ENCODE results near the gene CXCL8.

Gene CXCL8

DNA sequence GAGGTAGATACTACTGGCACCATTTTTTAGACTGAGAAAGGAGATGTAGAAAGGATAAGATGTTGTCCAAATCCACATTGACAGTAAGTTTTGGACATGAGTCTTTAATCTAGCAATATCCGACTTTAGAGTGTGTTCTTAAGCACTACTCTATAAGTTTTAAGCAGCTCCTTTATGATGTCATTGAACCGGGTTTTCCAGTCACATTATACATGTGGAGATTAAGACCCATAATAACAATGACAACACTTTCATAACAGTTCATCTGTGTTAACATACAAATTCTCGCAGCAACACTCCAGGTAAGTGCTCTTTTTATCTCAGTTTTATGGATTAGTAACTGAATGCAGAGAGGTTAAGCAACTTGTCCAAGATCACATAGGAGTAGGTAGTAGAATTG is 30.3 kb upstream of the CXCL8 start:
- Histone ChIP-seq H3K36me3 (replicated peaks) (no peaks in the 10 kb centered on the region), H3K27ac (no peak overlapping the region), H3K4me3 (ENCODE audit: low read depth, low read length) (no peak overlapping the region), H3K27me3 (replicated peaks) (no peaks in the 10 kb centered on the region)
- in situ Hi-C loops (cut with HindIII; ENCODE audit: low pct_ligation_motif_present, low sequenced_read_pairs) = no loop called here
- TF ChIP-seq, protein P1, sequence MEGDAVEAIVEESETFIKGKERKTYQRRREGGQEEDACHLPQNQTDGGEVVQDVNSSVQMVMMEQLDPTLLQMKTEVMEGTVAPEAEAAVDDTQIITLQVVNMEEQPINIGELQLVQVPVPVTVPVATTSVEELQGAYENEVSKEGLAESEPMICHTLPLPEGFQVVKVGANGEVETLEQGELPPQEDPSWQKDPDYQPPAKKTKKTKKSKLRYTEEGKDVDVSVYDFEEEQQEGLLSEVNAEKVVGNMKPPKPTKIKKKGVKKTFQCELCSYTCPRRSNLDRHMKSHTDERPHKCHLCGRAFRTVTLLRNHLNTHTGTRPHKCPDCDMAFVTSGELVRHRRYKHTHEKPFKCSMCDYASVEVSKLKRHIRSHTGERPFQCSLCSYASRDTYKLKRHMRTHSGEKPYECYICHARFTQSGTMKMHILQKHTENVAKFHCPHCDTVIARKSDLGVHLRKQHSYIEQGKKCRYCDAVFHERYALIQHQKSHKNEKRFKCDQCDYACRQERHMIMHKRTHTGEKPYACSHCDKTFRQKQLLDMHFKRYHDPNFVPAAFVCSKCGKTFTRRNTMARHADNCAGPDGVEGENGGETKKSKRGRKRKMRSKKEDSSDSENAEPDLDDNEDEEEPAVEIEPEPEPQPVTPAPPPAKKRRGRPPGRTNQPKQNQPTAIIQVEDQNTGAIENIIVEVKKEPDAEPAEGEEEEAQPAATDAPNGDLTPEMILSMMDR (IDR thresholded peaks at IDR 0.05; ENCODE audit: low read depth, low read length, missing control alignments) = no peak
- DNase-seq = no peak

DNA sequence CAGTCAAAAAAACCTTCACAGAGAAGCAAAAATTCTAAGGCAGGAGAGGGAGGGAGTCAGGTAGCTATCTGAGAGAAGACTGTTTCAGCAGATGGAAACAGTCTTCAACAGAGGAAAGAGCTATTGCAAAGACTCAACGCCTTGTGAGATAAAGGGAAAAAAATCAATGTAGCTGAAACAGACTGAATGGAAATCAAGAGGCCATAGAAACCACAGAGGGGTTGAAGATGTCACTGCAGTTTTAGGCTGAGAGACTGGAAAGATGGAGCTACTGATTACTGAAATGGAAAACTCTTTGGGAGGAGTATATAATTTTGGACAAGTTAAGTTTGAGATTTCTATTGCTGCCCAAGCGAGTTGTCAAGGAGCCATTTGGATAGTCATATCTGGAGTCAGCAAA is 28.4 kb upstream of the CXCL8 start:
- Histone ChIP-seq H3K27ac (no peak overlapping the region), H3K36me3 (replicated peaks) (no peaks in the 10 kb centered on the region), H3K4me3 (ENCODE audit: low read depth, low read length) (no peak overlapping the region), H3K27me3 (replicated peaks) (no peaks in the 10 kb centered on the region)
- in situ Hi-C loops (cut with HindIII; ENCODE audit: low pct_ligation_motif_present, low sequenced_read_pairs) = no loop called here
- DNase-seq = no peak
- TF ChIP-seq, protein P1 (IDR thresholded peaks at IDR 0.05; ENCODE audit: low read depth, low read length, missing control alignments) = no peak

DNA sequence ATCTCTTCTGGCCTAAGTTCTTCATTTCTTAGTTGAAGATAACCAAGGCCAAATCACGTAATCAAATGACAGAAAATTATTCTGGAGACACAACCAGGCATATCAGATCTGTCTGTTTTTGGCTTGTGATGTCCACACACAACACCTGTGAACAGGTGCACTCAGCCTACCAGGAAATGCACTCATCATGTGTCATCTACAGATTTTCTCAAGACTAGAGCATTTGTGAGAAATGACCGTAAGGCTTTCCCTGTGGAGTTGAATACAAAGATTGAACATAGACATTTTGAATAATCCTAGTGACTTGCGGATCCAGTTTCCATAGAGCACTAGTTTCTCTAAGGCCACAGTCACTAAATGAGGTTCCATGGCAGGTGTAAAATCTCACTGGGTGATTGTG is 26.7 kb upstream of the CXCL8 start:
- no peak for DNase-seq
- H3K27me3 ChIP-seq (replicated peaks) = no peaks in the 10 kb centered on the region

DNA sequence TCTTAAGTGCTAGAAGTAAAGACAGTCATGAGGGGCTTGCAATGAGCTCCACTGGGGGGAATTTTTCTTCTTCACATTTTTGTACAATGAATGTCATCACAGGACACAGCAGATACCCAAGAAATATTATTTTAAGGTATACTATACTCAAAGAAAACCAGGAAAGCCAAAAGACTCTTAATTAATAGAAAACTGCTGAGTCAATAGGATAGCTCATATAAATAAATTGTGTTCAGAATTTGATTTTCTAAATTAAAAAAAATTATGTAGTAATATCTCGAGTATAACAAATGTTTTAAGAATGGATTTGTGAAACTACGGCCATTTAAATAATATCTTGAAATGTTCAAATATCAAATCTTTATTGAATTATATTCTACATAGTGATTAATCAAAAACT is 25.7 kb upstream of the CXCL8 start:
- H3K27ac ChIP-seq = no peak overlapping the region
- no peak for DNase-seq
- H3K4me3 ChIP-seq (ENCODE audit: low read depth, low read length) = no peak overlapping the region
- TF ChIP-seq, protein P1 (IDR thresholded peaks at IDR 0.05; ENCODE audit: low read depth, low read length, missing control alignments) = no peak
- no peaks in the 10 kb centered on the region for H3K36me3 ChIP-seq (replicated peaks)
- in situ Hi-C loops (cut with HindIII; ENCODE audit: low pct_ligation_motif_present, low sequenced_read_pairs) = no loop called here
- H3K27me3 ChIP-seq (replicated peaks) = no peaks in the 10 kb centered on the region

More for the DNA sequence above, 26.7 kb upstream of the CXCL8 start:
- TF ChIP-seq, protein P1 (IDR thresholded peaks at IDR 0.05; ENCODE audit: low read depth, low read length, missing control alignments) = no peak
- Histone ChIP-seq H3K36me3 (replicated peaks) (no peaks in the 10 kb centered on the region), H3K4me3 (ENCODE audit: low read depth, low read length) (no peak overlapping the region), H3K27ac (no peak overlapping the region)
- in situ Hi-C loops (cut with HindIII; ENCODE audit: low pct_ligation_motif_present, low sequenced_read_pairs) = no loop called here

DNA sequence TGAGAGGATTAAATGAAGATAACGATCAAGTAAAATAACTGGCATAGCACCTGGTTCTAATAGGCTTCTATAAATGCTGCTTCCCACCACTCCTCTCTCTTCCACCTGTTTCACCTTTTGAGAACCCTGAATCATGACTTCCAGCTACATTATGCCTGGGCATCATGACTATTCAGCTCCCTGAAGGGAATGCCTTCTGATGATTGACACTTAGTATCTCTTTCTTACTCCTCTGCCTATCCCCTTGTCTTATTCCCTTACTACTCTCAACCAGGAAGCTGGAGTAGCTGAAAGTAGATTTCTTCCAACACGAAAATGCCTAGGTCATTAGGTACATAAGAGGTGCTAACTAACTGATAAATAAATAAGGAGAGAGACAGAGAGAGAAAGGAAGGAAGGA is 24.7 kb upstream of the CXCL8 start:
- no peak overlapping the region for H3K27ac ChIP-seq
- no peaks in the 10 kb centered on the region for H3K27me3 ChIP-seq (replicated peaks)
- TF ChIP-seq, protein P1 (IDR thresholded peaks at IDR 0.05; ENCODE audit: low read depth, low read length, missing control alignments) = no peak
- H3K36me3 ChIP-seq (replicated peaks) = no peaks in the 10 kb centered on the region
- in situ Hi-C loops (cut with HindIII; ENCODE audit: low pct_ligation_motif_present, low sequenced_read_pairs) = no loop called here
- no peak for DNase-seq
- no peak overlapping the region for H3K4me3 ChIP-seq (ENCODE audit: low read depth, low read length)

Measured in brain microvascular endothelial cell (primary cell).